GM12865 (cell line): ENCODE results near the gene ANO6.

Experiments used
- DNase-seq: peaks from one replicate; pipeline ENCODE4 v3.0.0; 2010; ENCODE audit warnings: low read depth
- H3K4me3 ChIP-seq: 2 replicates; pipeline ENCODE4 v1.5.1; 2011; ENCODE audit warnings: mild to moderate bottlenecking, low read depth, low read length, control low read depth
- TF ChIP-seq, protein P1 (sequence below): IDR thresholded peaks from 2 replicates; pipeline ENCODE4 v1.5.1; 2011; ENCODE audit warnings: low read length, control low read depth, low read depth, inconsistent platforms; ENCODE audit not compliant: insufficient read depth; ENCODE audit errors: missing control alignments

Gene ANO6

DNA sequence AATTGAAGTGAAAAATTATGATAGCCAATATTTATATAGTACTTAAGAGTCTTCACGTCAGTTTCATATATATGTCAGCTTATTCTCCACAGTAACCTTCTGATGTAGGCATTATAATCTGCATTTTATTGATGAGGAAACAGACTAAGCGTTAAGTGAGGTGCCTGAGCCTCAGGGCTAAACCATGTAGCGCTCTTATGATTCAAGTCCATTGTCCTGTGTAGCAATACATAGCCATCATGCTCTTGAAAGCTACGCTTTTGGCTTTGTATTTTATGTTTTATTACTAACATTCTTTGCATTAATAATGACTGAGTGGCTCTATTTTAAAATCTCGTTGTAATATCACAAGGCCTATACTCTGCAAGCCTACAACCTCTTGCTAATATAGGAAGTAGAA, 79.0 kb downstream of the ANO6 start:
- TF ChIP-seq, protein P1, sequence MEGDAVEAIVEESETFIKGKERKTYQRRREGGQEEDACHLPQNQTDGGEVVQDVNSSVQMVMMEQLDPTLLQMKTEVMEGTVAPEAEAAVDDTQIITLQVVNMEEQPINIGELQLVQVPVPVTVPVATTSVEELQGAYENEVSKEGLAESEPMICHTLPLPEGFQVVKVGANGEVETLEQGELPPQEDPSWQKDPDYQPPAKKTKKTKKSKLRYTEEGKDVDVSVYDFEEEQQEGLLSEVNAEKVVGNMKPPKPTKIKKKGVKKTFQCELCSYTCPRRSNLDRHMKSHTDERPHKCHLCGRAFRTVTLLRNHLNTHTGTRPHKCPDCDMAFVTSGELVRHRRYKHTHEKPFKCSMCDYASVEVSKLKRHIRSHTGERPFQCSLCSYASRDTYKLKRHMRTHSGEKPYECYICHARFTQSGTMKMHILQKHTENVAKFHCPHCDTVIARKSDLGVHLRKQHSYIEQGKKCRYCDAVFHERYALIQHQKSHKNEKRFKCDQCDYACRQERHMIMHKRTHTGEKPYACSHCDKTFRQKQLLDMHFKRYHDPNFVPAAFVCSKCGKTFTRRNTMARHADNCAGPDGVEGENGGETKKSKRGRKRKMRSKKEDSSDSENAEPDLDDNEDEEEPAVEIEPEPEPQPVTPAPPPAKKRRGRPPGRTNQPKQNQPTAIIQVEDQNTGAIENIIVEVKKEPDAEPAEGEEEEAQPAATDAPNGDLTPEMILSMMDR = no peak
- no peak overlapping the region for H3K4me3 ChIP-seq
- no peak for DNase-seq

DNA sequence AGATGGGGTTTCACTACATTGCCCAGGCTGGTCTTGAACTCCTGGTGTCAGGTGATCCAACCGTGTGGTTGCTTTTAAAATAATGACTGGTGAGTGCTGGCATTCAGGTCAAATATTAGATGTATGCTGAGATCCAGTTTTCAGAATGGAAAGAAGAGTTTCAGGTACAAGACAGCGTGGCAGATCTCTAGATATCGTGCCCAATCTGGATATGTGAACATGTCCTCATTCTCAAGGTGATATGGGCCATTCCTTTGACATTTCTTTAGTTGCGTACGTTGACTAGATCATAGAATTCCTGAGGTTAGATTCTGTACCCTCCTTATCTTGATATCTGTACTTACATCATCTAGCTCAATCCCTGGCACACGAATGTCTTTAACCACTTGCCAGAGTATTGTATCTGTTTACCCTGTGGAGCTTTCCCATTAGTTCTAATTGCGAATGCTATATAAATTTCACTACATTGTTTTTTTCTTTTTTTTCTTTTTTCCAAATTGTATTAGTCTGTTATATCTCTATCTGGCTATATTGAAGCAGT, 80.2 kb downstream of the ANO6 start:
- H3K4me3 ChIP-seq = no peak overlapping the region
- TF ChIP-seq, protein P1 = no peak
- DNase-seq = no peak

DNA sequence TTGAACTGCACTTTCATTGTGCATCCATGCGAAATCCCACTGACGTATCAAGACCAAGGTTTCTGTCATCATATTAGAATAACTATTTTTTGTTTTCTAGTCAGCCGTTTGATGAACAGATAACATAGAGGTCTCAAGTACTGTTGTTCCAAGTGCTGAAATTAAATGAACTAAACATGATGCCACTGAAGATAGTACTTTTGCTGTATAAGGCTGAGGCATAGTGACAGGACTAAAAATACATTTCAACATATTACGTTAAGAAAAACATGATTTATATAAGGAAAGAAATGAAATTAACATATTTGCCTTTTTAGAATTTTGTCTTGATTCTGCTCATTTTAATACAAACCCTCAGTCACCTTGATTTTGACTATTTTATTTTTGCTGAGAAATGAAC, 82.2 kb downstream of the ANO6 start:
- no peak for DNase-seq
- TF ChIP-seq, protein P1 = no peak
- H3K4me3 ChIP-seq = no peak overlapping the region

DNA sequence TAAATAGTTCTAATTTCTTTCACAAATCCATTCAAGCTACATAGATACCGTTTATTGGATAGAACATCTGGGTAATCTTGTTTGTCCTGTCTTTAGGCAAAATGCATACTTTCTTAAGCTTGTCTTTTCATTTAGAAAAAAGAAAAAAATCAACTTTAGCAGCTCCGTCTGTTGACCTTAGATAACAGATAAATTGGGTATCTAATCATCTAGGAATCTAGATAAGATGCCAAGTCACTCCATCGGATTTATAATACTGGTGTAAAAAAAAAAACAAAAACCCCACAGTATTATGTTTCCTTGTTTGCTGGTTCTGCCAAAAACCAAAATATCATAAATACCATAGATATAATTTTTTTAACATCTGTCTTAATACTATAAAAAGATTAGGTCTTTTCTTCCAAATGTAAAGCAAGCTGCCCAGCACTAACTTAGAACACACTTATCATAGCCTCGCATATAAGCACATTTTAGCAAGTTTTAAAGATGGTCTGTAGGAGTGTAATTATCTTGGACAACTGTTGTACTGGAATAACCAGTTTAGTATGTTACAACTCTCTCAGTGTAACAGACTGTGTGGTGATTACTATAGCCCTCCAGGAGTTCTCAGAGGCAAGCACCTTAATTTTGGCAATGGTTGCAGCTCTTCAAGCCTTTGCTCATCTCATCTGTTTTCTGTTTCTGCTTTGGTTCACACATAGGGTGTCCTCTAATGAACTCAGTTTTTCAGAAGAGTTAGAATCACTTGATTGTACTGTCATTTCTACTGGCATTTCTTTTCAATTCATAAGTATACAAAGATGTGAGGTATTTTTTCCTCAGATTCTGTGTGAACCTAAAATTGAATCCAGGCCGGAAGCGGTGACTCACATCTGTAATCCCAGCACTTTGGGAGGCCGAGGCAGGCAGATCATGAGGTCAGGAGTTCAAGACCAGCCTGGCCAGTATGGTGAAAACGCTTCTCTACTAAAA, 83.1 kb downstream of the ANO6 start:
- H3K4me3 ChIP-seq = no peak overlapping the region
- no peak for DNase-seq
- TF ChIP-seq, protein P1 = no peak

DNA sequence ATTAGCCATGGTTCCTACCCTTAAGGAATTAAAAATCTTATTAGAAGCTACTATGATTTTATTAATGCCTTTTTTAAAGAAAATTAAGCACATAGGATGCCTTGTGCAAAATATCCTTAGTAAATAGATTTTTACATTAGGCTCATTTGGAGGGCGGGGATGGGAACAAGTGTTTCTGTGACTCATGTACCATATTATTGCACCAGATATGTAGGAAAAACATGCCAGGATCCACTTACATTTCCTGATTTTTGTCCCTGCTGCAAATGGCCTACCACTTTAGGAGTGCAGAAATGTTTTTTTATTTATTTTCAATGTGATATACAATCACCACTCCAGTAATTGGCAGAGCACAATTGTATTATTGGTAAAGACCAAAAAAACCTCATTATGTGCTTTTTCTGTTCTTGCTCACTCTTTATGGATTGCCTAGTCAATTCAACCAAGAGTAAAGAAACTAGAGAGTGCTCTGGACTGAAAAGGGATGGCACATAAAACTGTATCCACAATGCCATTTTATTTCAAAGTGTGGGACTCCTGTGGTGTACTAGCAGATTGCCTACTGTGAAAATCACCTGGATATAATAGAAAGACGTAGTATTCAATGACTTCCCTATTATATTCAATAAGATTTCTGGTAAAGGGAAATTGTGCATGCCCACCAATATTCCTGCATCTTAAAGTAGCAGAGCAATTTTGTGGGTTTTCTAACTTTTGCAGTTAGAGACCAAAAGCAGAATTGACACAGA, 86.9 kb downstream of the ANO6 start:
- TF ChIP-seq, protein P1 = no peak
- DNase-seq = no peak
- no peak overlapping the region for H3K4me3 ChIP-seq

DNA sequence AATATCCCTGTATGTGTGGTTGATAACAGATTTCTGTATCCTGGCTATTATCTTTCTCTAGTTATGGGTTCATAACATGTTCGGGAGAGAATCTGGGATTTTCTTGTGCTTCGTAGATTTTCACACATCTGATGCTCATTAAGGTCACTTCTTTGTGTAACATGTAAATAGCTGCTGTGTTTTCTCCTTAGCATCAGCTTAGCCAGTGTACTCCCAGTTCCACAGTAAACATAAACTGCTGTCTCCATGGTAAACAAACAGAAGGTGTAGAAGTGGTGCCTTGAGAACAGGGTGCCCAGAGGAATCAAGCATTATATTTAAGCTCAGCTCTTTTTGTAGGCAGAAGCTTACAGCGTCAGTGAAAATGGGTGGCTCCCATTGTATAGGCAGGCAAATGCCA, 88.0 kb downstream of the ANO6 start:
- no peak overlapping the region for H3K4me3 ChIP-seq
- no peak for DNase-seq
- TF ChIP-seq, protein P1 = no peak
